ENCODE measurements around the gene DTYMK.
"Not testable (repeated sequence)": the region's sequence is repeated elsewhere in the genome, so short reads cannot be mapped to it uniquely, and the experiment has no call there.

The DTYMK gene

DNA sequence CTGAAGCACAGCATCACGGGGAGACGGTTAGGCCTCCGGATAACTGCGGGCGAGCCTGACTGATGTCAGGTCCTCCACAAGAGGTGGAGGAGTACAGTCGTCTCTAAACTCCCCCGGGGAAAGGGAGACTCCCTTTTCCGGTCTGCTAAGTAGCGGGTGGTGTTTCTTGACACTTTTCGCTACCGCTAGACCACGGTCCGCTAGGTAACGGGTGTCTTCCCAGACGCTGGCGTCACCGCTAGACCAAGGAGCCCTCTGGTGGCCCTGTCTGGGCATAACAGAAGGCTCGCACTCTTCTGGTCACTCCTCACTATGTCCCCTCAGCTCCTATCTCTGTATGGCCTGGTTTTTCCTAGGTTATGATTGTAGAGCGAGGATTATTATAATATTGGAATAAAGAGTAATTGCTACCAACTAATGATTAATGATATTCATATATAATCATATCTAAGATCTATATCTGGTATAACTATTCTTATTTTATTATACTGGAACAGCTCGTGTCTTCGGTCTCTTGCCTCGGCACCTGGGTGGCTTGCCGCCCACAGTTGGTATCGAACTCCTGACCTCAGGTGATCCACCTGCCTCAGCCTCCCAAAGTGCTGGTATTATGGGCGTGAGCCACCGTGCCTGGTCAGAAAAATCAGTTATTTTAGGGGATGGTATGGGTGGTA, 46.0 kb upstream of the DTYMK start:
- POLR2A ChIA-PET; DNase-seq (ENCODE audit: extremely low spot score): not testable (repeated sequence)
- TF ChIP-seq CTCF (IDR thresholded peaks at IDR 0.05; ENCODE audit: control extremely low read depth, extremely low read depth, low read depth, missing control alignments) = peak; percentile 61
- CTCF ChIA-PET = interaction anchor here (1.6 to 5.4 kb wide), 7 partner anchors 14 to 146 kb away, joined by 5 to 39 read pairs (median 8); partner anchors contain the start of genes DTYMK and ING5

GRCh38 chr2:241730671-241731293, 44.2 kb upstream of the DTYMK start:
- ChIA-PET CTCF (interaction anchor here (0.7 to 5.4 kb wide), 11 partner anchors 9 to 148 kb away, joined by 3 to 39 read pairs (median 5); partner anchors contain the start of genes DTYMK and ING5), POLR2A (no interaction called here)
- TF ChIP-seq CTCF (IDR thresholded peaks at IDR 0.05; ENCODE audit: control extremely low read depth, extremely low read depth, low read depth, missing control alignments) = no peak
- DNase-seq (ENCODE audit: extremely low spot score) = no peak

DNA sequence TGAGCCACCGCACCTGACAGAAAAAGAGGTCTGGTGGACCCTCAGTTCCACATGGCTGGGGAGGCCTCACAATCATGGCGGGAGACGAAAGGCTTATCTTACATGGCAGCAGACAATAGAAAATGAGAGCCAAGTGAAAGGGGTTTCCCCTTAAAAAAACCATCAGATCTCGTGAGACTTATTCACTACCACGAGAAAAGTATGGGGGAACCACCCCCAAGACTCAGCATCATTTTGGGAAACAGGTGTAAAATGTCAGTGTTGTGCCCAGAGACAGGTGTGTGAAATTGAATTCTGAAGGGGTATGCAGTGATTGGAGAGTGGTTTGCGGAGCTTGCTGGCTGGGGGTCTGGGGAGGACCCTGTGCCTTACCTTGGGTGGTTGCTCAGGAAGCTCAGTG, 43.3 kb upstream of the DTYMK start:
- ChIA-PET POLR2A (no interaction called here), CTCF (interaction anchor here (0.7 to 5.4 kb wide), 3 partner anchors 10 to 42 kb away, joined by 3 to 39 read pairs (median 13); partner anchors contain the start of genes DTYMK and ING5)
- TF ChIP-seq CTCF (IDR thresholded peaks at IDR 0.05; ENCODE audit: control extremely low read depth, extremely low read depth, low read depth, missing control alignments) = no peak
- DNase-seq (ENCODE audit: extremely low spot score) = no peak

DNA sequence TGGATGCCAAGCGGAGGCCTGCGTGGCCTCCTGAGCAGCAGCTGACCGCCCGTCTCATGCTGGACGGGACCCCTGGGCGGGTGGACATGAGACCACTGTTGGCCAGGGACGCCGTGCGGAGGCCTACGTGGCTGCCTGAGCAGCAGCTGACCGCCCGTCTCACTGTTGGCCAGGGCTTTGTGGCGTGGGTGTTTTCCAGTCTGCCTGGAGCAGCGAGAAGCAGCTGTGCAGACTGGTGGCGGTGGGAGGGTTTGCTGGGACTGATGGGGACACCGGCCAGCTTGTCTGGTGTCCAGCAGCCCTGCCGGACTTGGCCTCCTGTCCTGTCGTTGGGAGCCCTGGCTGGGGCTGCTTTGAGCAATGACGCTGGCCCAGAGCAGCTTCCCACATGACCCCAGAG, 42.0 kb upstream of the DTYMK start:
- DNase-seq (ENCODE audit: extremely low spot score) = no peak
- ChIA-PET POLR2A (no interaction called here), CTCF (interaction anchor here (1.1 to 1.3 kb wide), 3 partner anchors 16 to 877 kb away, joined by 3 to 6 read pairs (median 3); partner anchors contain the start of gene ING5)
- TF ChIP-seq CTCF (IDR thresholded peaks at IDR 0.05; ENCODE audit: control extremely low read depth, extremely low read depth, low read depth, missing control alignments) = no peak

GRCh38 chr2:241728000-241728399, 41.4 kb upstream of the DTYMK start:
- no peak for DNase-seq (ENCODE audit: extremely low spot score)
- TF ChIP-seq CTCF (IDR thresholded peaks at IDR 0.05; ENCODE audit: control extremely low read depth, extremely low read depth, low read depth, missing control alignments) = no peak
- ChIA-PET POLR2A (no interaction called here), CTCF (interaction anchor here (1.1 to 1.3 kb wide), 3 partner anchors 15 to 877 kb away, joined by 3 to 6 read pairs (median 3); partner anchors contain the start of gene ING5)

GRCh38 chr2:241726459-241726858, 39.8 kb upstream of the DTYMK start:
- DNase-seq (ENCODE audit: extremely low spot score) = no peak
- TF ChIP-seq CTCF (IDR thresholded peaks at IDR 0.05; ENCODE audit: control extremely low read depth, extremely low read depth, low read depth, missing control alignments) = no peak
- ChIA-PET POLR2A (no interaction called here), CTCF (interaction anchor here (1.2 to 1.5 kb wide), 2 partner anchors 7 to 80 kb away, joined by 3 read pairs; partner anchors contain the start of gene D2HGDH)
